22Rv1 (cell line): ENCODE results near the gene GABRB1.

Source experiments
- CTCF ChIP-seq: fragments of 450-650 bp; IDR thresholded peaks from 2 replicates; pipeline ENCODE4 v1.5.1; 2017; ENCODE audit warnings: mild to moderate bottlenecking
- ZFX ChIP-seq: fragments of 450-650 bp; IDR thresholded peaks from 2 replicates; pipeline ENCODE4 v1.6.1; 2017; ENCODE audit warnings: antibody characterized with exemption, borderline replicate concordance

- TF ChIP-seq CTCF (no peak), ZFX (no peak)
Measured at GRCh38 chr4:47471591-47471990, 440.2 kb downstream of the GABRB1 start.
